Gastrocnemius medialis (tissue), 4 donors: ENCODE data around the gene IQSEC1. TPM values are rescaled to one million over a fixed set of nuclear protein-coding genes. Genes with fewer than 3 reads are reported as not detected.

Experiments
- ATAC-seq, 2 donors: fragments of 150-250 bp; one replicate each; pipeline ENCODE4 v1.9.1; 2016
- DNase-seq, 2 donors: peaks; one replicate each; pipeline ENCODE4 v3.0.0-alpha.2; 2019
- H3K27ac ChIP-seq, 4 donors: fragments of 200-600 bp; sonication (generic); 1 replicate in 1 of 4; 2 replicates in 3 of 4; pipeline ENCODE4 v1.5.1; 2016 to 2018; ENCODE audit warnings: mild to moderate bottlenecking in 2 of 4, moderate library complexity in 1 of 4
- H3K27me3 ChIP-seq, 3 donors: fragments of 200-600 bp; sonication (generic) in 2 of 3; 1 replicate in 1 of 3; 2 replicates in 2 of 3; pipeline versions ENCODE4 v1.5.1 to v1.6.0; 2016 to 2019; ENCODE audit warnings: mild to moderate bottlenecking in 1 of 3, moderate library complexity in 1 of 3
- H3K36me3 ChIP-seq, 2 donors: fragments of 200-600 bp; sonication (generic) in 1 of 2; one replicate each; pipeline ENCODE4 v1.5.1; 2017 to 2018
- H3K4me1 ChIP-seq, 2 donors: fragments of 200-600 bp; sonication (generic) in 1 of 2; one replicate each; pipeline ENCODE4 v1.5.1; 2016 to 2017; ENCODE audit warnings: mild to moderate bottlenecking in 2 of 2
- H3K4me3 ChIP-seq, 4 donors: fragments of 200-600 bp; sonication (generic) in 3 of 4; 1 replicate in 1 of 4; 2 replicates in 3 of 4; pipeline ENCODE4 v1.5.1; 2016 to 2019; ENCODE audit warnings: mild to moderate bottlenecking in 2 of 4
- H3K9me3 ChIP-seq, 3 donors: fragments of 200-600 bp; sonication (generic) in 2 of 3; 1 replicate in 1 of 3; 2 replicates in 2 of 3; pipeline ENCODE4 v1.5.1; 2016 to 2019
- CTCF ChIP-seq, 5 experiments: fragments of 450-650 bp in 3 of 5; fragments of 200-600 bp in 2 of 5; sonication (generic) in 2 of 5; IDR thresholded peaks in 4 of 5; conservative IDR thresholded peaks in 1 of 5; 1 replicate in 4 of 5; 2 replicates in 1 of 5; pipeline ENCODE4 v1.5.1; 2016 to 2019; ENCODE audit warnings: antibody characterized with exemption in 5 of 5, mild to moderate bottlenecking in 3 of 5, moderate library complexity in 3 of 5
- POLR2A ChIP-seq, 2 donors: fragments of 450-650 bp; IDR thresholded peaks; one replicate each; pipeline ENCODE4 v1.6.1; 2017; ENCODE audit warnings: antibody characterized with exemption in 2 of 2, mild to moderate bottlenecking in 2 of 2, moderate library complexity in 2 of 2
- in situ Hi-C, 4 donors: fragments of 200-750 bp; cut with MboI; loops; one replicate each; pipeline versions ENCODE4 v1.15.0 to v1.8.0; 2017; ENCODE audit warnings: low sequenced_read_pairs in 4 of 4
- intact Hi-C: fragments of 100-400 bp; cut with DNase I; formaldehyde crosslinking; loops from one replicate; pipeline ENCODE4 v1.15.1; 2023; ENCODE audit warnings: low total_unique reads
- total RNA-seq, 4 donors: library from RNA; depleted of rRNA; stranded (reverse); fragments of >200 nt; gene quantifications; one replicate each; pipeline versions ENCODE4 v1.1.0 to v1.2.3, GENCODE V29; 2016

The IQSEC1 gene
- total RNA-seq, 4 donors from 2014 or later: 15.2 to 31.3 (median 28.0) TPM

GRCh38 chr3:12869035-12869621 is 204.1 kb downstream of the IQSEC1 start:
- ATAC-seq (no peak), DNase-seq (no peak)
- in situ Hi-C loops (no loop called here), intact Hi-C loops (no loop called here)
- Histone ChIP-seq H3K27me3 (no peaks in the 10 kb centered on the region), H3K27ac (no peak overlapping the region), H3K36me3 (no peaks in the 10 kb centered on the region), H3K4me3 (no peak overlapping the region), H3K9me3 (no peaks in the 10 kb centered on the region), H3K4me1 (peaks cover 21 to 28% of the 10 kb centered on the region in 2 donors)
- no peak for TF ChIP-seq POLR2A (IDR thresholded peaks at IDR 0.05)
- no peak for TF ChIP-seq CTCF (IDR thresholded peaks at IDR 0.05 in 4 of 5, conservative IDR thresholded peaks at IDR 0.05 in 1 of 5)

- TF ChIP-seq CTCF (IDR thresholded peaks at IDR 0.05 in 4 of 5, conservative IDR thresholded peaks at IDR 0.05 in 1 of 5): peak; percentile 82 to 94 (median 92)
- TF ChIP-seq POLR2A (IDR thresholded peaks at IDR 0.05): no peak
- H3K36me3 ChIP-seq: no peaks in the 10 kb centered on the region
- H3K9me3 ChIP-seq: no peaks in the 10 kb centered on the region
- in situ Hi-C loops: no loop called here
- H3K4me3 ChIP-seq: no peak overlapping the region
- H3K4me1 ChIP-seq: peaks cover 21 to 28% of the 10 kb centered on the region in 2 donors
- intact Hi-C loops: loop anchor here (1.0 kb wide), 3 partner anchors 24 to 127 kb away; no protein-coding TSS in a partner anchor
- no peaks in the 10 kb centered on the region for H3K27me3 ChIP-seq
- peak; percentile 78 to 79 for ATAC-seq
- H3K27ac ChIP-seq: no peak overlapping the region
- peak; percentile 74 to 82 for DNase-seq
These were observed 204.9 kb downstream of the IQSEC1 start for GRCh38 chr3:12868039-12869034.

- no peak for DNase-seq
- intact Hi-C loops: no loop called here
These were observed 206.4 kb downstream of the IQSEC1 start for GRCh38 chr3:12866836-12867235.

GRCh38 chr3:12865271-12865670 is 208.0 kb downstream of the IQSEC1 start:
- intact Hi-C loops (no loop called here), in situ Hi-C loops (no loop called here)
- TF ChIP-seq CTCF (IDR thresholded peaks at IDR 0.05 in 4 of 5, conservative IDR thresholded peaks at IDR 0.05 in 1 of 5) (no peak), POLR2A (IDR thresholded peaks at IDR 0.05) (no peak)
- Histone ChIP-seq H3K27ac (no peak overlapping the region), H3K27me3 (no peaks in the 10 kb centered on the region), H3K4me1 (peaks cover 8 to 10% of the 10 kb centered on the region in 2 donors), H3K9me3 (no peaks in the 10 kb centered on the region), H3K4me3 (no peak overlapping the region), H3K36me3 (no peaks in the 10 kb centered on the region)
- DNase-seq (no peak), ATAC-seq (no peak)

More at GRCh38 chr3:12866836-12867235, 206.4 kb downstream of the IQSEC1 start:
- Histone ChIP-seq H3K4me1 (peaks cover 19 to 21% of the 10 kb centered on the region in 2 donors), H3K36me3 (no peaks in the 10 kb centered on the region), H3K4me3 (no peak overlapping the region), H3K9me3 (no peaks in the 10 kb centered on the region), H3K27ac (no peak overlapping the region), H3K27me3 (no peaks in the 10 kb centered on the region)
- TF ChIP-seq POLR2A (IDR thresholded peaks at IDR 0.05) (no peak), CTCF (IDR thresholded peaks at IDR 0.05 in 4 of 5, conservative IDR thresholded peaks at IDR 0.05 in 1 of 5) (no peak)
- in situ Hi-C loops: no loop called here
- ATAC-seq: no peak
